PC-9 (cell line): Measurements from ENCODE around the gene TGFBI. TPM values are rescaled to one million over a fixed set of nuclear protein-coding genes. Genes with fewer than 3 reads are reported as not detected.
A peak's percentile ranks its signal among the peaks of the same experiment; 100 is the strongest.

ENCODE experiments used
- BruUV-seq: library from RNA; stranded (reverse); fragments of 400-500 nt; replicated peaks from 2 replicates; lab custom pipeline; 2021; lab: Mats Ljungman, UMichigan
- CTCF ChIA-PET: fragments of 300-600 bp; sonication (Branson Sonifier 250); formaldehyde crosslinking; loops from one replicate; lab custom pipeline; 2022; ENCODE audit warnings: antibody characterized with exemption; lab: Charles Lee
- POLR2A ChIA-PET: fragments of 300-600 bp; sonication (Branson Sonifier 250); formaldehyde crosslinking; loops from one replicate; lab custom pipeline; 2022; ENCODE audit warnings: antibody characterized with exemption; ENCODE audit not compliant: unreplicated experiment; lab: Charles Lee
- DNase-seq, 2 experiments: peaks; one replicate each; pipeline versions ENCODE4 v3.0.0 to v3.0.0-alpha.2; 2015 to 2022; ENCODE audit warnings: mixed read lengths in 1 of 2
- H2AFZ ChIP-seq: fragments of 200-600 bp; sonication (generic); 2 replicates; pipeline ENCODE4 v1.8.1; 2017; ENCODE audit warnings: antibody characterized with exemption
- H3F3A ChIP-seq: fragments of 200-600 bp; sonication (generic); 2 replicates; pipeline ENCODE4 v1.8.1; 2017; ENCODE audit warnings: antibody characterized with exemption, mild to moderate bottlenecking, low read depth; ENCODE audit not compliant: insufficient read depth
- H3K27ac ChIP-seq: fragments of 200-600 bp; sonication (generic); 2 replicates; pipeline ENCODE4 v1.6.1; 2016; ENCODE audit warnings: mixed run types
- H3K27me3 ChIP-seq: fragments of 200-600 bp; sonication (generic); 2 replicates; pipeline ENCODE4 v1.6.1; 2016; ENCODE audit warnings: low read depth, mixed run types; ENCODE audit not compliant: insufficient read depth
- H3K36me3 ChIP-seq: fragments of 200-600 bp; sonication (generic); 2 replicates; pipeline ENCODE4 v1.6.1; 2016; ENCODE audit warnings: low read depth, mixed run types
- H3K4me1 ChIP-seq: fragments of 200-600 bp; sonication (generic); replicated peaks from 2 replicates; pipeline ENCODE4 v1.6.1; 2016; ENCODE audit warnings: mixed run types; ENCODE audit not compliant: insufficient read depth
- H3K4me2 ChIP-seq: fragments of 200-600 bp; sonication (generic); 2 replicates; pipeline ENCODE4 v1.6.1; 2017; ENCODE audit warnings: mixed run types
- H3K4me3 ChIP-seq: fragments of 200-600 bp; sonication (generic); 2 replicates; pipeline ENCODE4 v1.6.1; 2016; ENCODE audit warnings: mixed run types
- H3K79me2 ChIP-seq: fragments of 200-600 bp; sonication (generic); 2 replicates; pipeline ENCODE4 v1.6.1; 2017; ENCODE audit warnings: low read depth, mixed run types
- H3K9me2 ChIP-seq: fragments of 200-600 bp; sonication (generic); 2 replicates; pipeline ENCODE4 v1.8.1; 2017; ENCODE audit warnings: mild to moderate bottlenecking; ENCODE audit not compliant: insufficient read depth
- H3K9me3 ChIP-seq: fragments of 200-600 bp; sonication (generic); 2 replicates; pipeline ENCODE4 v1.8.1; 2016; ENCODE audit warnings: low read depth; ENCODE audit not compliant: insufficient read depth
- H4K20me1 ChIP-seq: fragments of 200-600 bp; sonication (generic); 2 replicates; pipeline ENCODE4 v1.8.1; 2017; ENCODE audit not compliant: insufficient read depth
- EZH2 ChIP-seq: fragments of 200-600 bp; sonication (generic); IDR thresholded peaks from 2 replicates; pipeline ENCODE4 v1.8.0; 2017; ENCODE audit warnings: antibody characterized with exemption, low read depth
- intact Hi-C: fragments of 100-400 bp; cut with micrococcal nuclease; formaldehyde crosslinking; loops from one replicate; pipeline ENCODE4 v1.10.0; 2022; ENCODE audit not compliant: unreplicated experiment
- total RNA-seq: library from RNA; stranded (reverse); gene quantifications from 2 replicates; pipeline ENCODE4 v1.2.3, GENCODE V29; 2021
- TF ChIP-seq, protein P1 (sequence below): fragments of 200-600 bp; sonication (generic); conservative IDR thresholded peaks from 2 replicates; pipeline ENCODE4 v1.6.1; 2017; ENCODE audit warnings: mixed run types, antibody characterized with exemption, mild to moderate bottlenecking, moderate library complexity

Gene TGFBI
- total RNA-seq, 1 experiment from 2014 or later = 437 TPM

DNA sequence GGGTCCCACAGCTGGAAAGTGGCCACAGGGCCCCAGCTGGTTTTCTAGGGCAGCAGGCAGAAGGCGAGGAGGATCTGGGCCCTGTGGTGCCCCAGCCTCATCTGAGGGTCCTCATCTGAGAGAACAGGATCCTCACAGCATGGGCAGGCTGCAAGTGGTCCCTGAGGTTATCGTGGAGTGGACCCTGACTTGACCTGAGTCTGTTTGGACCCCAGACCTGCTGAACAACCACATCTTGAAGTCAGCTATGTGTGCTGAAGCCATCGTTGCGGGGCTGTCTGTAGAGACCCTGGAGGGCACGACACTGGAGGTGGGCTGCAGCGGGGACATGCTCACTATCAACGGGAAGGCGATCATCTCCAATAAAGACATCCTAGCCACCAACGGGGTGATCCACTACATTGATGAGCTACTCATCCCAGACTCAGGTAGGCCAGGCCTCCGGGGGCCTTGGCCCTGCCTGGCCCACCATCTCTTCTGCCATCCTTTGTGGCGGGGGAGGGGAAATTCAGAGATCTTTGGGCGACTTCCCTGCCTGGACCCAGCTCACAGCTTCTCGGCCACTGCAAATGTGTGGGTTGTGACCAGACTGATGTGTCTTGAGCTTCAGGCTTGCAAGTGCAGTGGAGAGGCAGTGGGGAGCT lies 24.0 kb downstream of the TGFBI start:
- peaks cover 17% of the 10 kb centered on the region for H3K36me3 ChIP-seq
- H2AFZ ChIP-seq = no peak overlapping the region
- no peaks in the 10 kb centered on the region for H3K27me3 ChIP-seq
- CTCF ChIA-PET = interaction anchor here (1.4 kb wide), 1 partner anchor 29 kb away, joined by 4 read pairs; no protein-coding TSS in a partner anchor
- no peak for TF ChIP-seq EZH2
- TF ChIP-seq, protein P1, sequence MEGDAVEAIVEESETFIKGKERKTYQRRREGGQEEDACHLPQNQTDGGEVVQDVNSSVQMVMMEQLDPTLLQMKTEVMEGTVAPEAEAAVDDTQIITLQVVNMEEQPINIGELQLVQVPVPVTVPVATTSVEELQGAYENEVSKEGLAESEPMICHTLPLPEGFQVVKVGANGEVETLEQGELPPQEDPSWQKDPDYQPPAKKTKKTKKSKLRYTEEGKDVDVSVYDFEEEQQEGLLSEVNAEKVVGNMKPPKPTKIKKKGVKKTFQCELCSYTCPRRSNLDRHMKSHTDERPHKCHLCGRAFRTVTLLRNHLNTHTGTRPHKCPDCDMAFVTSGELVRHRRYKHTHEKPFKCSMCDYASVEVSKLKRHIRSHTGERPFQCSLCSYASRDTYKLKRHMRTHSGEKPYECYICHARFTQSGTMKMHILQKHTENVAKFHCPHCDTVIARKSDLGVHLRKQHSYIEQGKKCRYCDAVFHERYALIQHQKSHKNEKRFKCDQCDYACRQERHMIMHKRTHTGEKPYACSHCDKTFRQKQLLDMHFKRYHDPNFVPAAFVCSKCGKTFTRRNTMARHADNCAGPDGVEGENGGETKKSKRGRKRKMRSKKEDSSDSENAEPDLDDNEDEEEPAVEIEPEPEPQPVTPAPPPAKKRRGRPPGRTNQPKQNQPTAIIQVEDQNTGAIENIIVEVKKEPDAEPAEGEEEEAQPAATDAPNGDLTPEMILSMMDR = no peak
- H3F3A ChIP-seq = peaks cover 29% of the 10 kb centered on the region; the same call in 1 of the 2 replicates
- BruUV-seq = no TSS peak
- peak overlapping the region; percentile 85 for H3K27ac ChIP-seq
- H3K9me3 ChIP-seq = no peaks in the 10 kb centered on the region
- H3K79me2 ChIP-seq = no peaks in the 10 kb centered on the region
- H3K9me2 ChIP-seq = no peaks in the 10 kb centered on the region
- H3K4me3 ChIP-seq = no peak overlapping the region
- no peak for DNase-seq
- intact Hi-C loops = loop anchor here (1.0 to 5.0 kb wide), 4 partner anchors 24 to 76 kb away; partner anchors contain the start of gene TGFBI
- no peaks in the 10 kb centered on the region for H4K20me1 ChIP-seq
- peak overlapping the region; percentile 48 for H3K4me2 ChIP-seq
- POLR2A ChIA-PET = interaction anchor here (0.5 to 1.0 kb wide), 3 partner anchors 24 to 29 kb away, joined by 3 to 7 read pairs (median 6); partner anchors contain the start of gene TGFBI
- H3K4me1 ChIP-seq = peaks cover 45% of the 10 kb centered on the region

DNA sequence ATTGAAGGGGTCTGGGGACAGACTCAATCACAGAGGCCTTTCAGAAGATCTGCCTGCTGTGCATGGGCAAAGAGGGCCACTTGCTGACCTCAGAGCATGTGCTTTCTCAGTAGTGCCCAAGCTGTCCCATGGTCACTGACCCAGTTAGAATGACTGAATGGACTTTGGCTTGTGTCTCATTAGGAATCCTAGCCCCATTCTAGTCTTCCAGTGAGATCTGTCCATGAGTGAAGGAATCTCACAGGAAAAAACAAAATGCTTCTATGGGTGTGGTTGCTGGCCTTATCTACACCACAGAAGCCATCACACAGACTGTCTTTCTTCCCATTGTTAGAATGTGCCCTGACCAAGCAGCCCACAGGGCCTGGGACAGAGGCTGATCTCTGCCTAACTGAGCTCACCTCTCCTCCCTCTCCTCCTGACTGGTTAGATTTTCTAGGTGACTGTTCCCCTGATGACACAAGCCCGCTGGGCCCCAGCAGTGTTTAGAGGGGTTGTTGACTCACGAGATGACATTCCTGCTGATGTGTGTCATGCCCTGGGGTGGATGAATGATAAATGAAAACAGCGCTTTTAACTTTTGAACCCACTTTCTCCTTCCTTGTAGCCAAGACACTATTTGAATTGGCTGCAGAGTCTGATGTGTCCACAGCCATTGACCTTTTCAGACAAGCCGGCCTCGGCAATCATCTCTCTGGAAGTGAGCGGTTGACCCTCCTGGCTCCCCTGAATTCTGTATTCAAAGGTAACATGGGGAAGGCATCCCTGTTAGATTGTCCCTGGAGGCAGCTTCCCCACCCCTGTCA lies 24.8 kb downstream of the TGFBI start:
- peak overlapping the region; percentile 85 for H3K27ac ChIP-seq
- peak overlapping the region; percentile 66 for H3K4me2 ChIP-seq
- H3K4me3 ChIP-seq = no peak overlapping the region
- DNase-seq = peak; percentile 89 to 96
- CTCF ChIA-PET = interaction anchor here (0.9 to 1.4 kb wide), 2 partner anchors 28 to 76 kb away, joined by 3 to 4 read pairs; no protein-coding TSS in a partner anchor
- no peaks in the 10 kb centered on the region for H3K79me2 ChIP-seq
- no peak overlapping the region for H2AFZ ChIP-seq
- POLR2A ChIA-PET = interaction anchor here (0.5 to 1.0 kb wide), 7 partner anchors 13 to 76 kb away, joined by 3 to 7 read pairs (median 3); partner anchors contain the start of gene TGFBI
- H4K20me1 ChIP-seq = no peaks in the 10 kb centered on the region
- peaks cover 35% of the 10 kb centered on the region; the same call in 1 of the 2 replicates for H3F3A ChIP-seq
- H3K27me3 ChIP-seq = no peaks in the 10 kb centered on the region
- H3K9me3 ChIP-seq = no peaks in the 10 kb centered on the region
- TF ChIP-seq, protein P1 = no peak
- no peak for TF ChIP-seq EZH2
- intact Hi-C loops = loop anchor here (1.0 to 5.0 kb wide), 4 partner anchors 25 to 77 kb away; partner anchors contain the start of gene TGFBI
- peaks cover 14% of the 10 kb centered on the region; the same call in 1 of the 2 replicates for H3K36me3 ChIP-seq
- no peaks in the 10 kb centered on the region for H3K9me2 ChIP-seq
- BruUV-seq = TSS peak; percentile 95
- H3K4me1 ChIP-seq = peaks cover 51% of the 10 kb centered on the region
